ENCODE results near the gene RRP1B. TPM values are rescaled to one million over a fixed set of nuclear protein-coding genes. Genes with fewer than 3 reads are reported as not detected.

Gene RRP1B
- total and polyA plus RNA-seq, 2 of the 13 experiments (the other 11 are each of a cell fraction or from before 2014, with no cell fraction given): 16.3 to 46.2 TPM

DNA sequence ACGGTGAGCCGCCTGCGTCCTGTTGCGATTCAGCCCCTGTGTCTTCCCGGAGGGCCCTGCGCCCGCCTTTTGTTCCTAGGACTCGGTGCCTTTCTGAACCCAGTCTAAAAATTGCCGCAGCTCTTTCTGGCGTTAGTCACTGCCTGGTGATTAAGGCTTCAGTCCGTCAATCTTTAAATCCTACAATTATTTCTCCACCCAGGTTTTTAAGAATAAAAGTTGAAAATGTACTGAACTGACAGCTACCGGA is 43.4 kb downstream of the RRP1B start:
- FAIRE-seq (no peak), ATAC-seq (no peak), DNase-seq (ENCODE audit: low spot score) (no peak)
- Histone ChIP-seq H3K27me3 (ENCODE audit: control insufficient read depth in 1 of 2, insufficient read depth in 2 of 2, low read length in 2 of 2) (peaks cover 0 to 2% of the 10 kb centered on the region in 2 experiments; a peak in 2 of 5 replicates), H3K4me3 (replicated peaks in 1 of 3; ENCODE audit: insufficient read depth in 1 of 3, low read depth in 2 of 3, low read length in 3 of 3) (peak overlapping the region in 2 of 3 experiments; percentile 40 to 63; a peak in 3 of 6 replicates), H2AFZ (ENCODE audit: low read length) (no peak overlapping the region), H3K79me2 (ENCODE audit: insufficient read depth, low read length) (no peaks in the 10 kb centered on the region), H4K20me1 (ENCODE audit: insufficient read depth, low read length) (no peaks in the 10 kb centered on the region), H3K4me1 (ENCODE audit: insufficient read depth, low read length) (peaks cover 82% of the 10 kb centered on the region), H3K27ac (ENCODE audit: extremely low read length, insufficient read depth, low read length) (peak overlapping the region; percentile 66), H3K4me2 (ENCODE audit: low read depth, low read length) (peak overlapping the region; percentile 85), H3K36me3 (replicated peaks in 1 of 2; ENCODE audit: control insufficient read depth in 1 of 2, insufficient read depth in 2 of 2, low read length in 2 of 2) (no peaks in the 10 kb centered on the region), H3K9me3 (ENCODE audit: low read length) (no peaks in the 10 kb centered on the region), H3K9ac (ENCODE audit: insufficient read depth, low read depth, low read length) (peak overlapping the region; percentile 39)
- in situ Hi-C loops (cut with HindIII; ENCODE audit: extremely low pct_ligation_motif_present, low pct_unique_long_range_greater_than_20kb): no loop called here
- TF ChIP-seq, protein P1, sequence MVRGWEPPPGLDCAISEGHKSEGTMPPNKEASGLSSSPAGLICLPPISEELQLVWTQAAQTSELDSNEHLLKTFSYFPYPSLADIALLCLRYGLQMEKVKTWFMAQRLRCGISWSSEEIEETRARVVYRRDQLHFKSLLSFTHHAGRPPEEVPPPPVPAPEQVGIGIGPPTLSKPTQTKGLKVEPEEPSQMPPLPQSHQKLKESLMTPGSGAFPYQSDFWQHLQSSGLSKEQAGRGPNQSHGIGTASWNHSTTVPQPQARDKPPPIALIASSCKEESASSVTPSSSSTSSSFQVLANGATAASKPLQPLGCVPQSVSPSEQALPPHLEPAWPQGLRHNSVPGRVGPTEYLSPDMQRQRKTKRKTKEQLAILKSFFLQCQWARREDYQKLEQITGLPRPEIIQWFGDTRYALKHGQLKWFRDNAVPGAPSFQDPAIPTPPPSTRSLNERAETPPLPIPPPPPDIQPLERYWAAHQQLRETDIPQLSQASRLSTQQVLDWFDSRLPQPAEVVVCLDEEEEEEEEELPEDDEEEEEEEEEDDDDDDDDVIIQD (CRISPR knock-in tag; IDR thresholded peaks at IDR 0.05; ENCODE audit: low read depth): 0 out of 2 replicates have a peak, but pooled peaks have one; percentile 4
- TF ChIP-seq ZNF333 (CRISPR knock-in tag; IDR thresholded peaks at IDR 0.05; ENCODE audit: borderline replicate concordance): 0 out of 2 replicates have a peak, but pooled peaks have one; percentile 2
- no peak for TF ChIP-seq GABPB1 (CRISPR knock-in tag; IDR thresholded peaks at IDR 0.05)
- TF ChIP-seq MEF2D (CRISPR knock-in tag; IDR thresholded peaks at IDR 0.05): 0 out of 2 replicates have a peak, but pooled peaks have one; percentile 12
- TF ChIP-seq ZNF841 (CRISPR knock-in tag; IDR thresholded peaks at IDR 0.05; ENCODE audit: borderline replicate concordance): no peak
- TF ChIP-seq, protein P2, sequence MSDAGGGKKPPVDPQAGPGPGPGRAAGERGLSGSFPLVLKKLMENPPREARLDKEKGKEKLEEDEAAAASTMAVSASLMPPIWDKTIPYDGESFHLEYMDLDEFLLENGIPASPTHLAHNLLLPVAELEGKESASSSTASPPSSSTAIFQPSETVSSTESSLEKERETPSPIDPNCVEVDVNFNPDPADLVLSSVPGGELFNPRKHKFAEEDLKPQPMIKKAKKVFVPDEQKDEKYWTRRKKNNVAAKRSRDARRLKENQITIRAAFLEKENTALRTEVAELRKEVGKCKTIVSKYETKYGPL (CRISPR knock-in tag; IDR thresholded peaks at IDR 0.05): no peak
- TF ChIP-seq ZMYM3 (CRISPR knock-in tag; IDR thresholded peaks at IDR 0.05): no peak
- no peak for TF ChIP-seq ZNF749 (CRISPR knock-in tag; IDR thresholded peaks at IDR 0.05; ENCODE audit: borderline replicate concordance)
- 0 out of 2 replicates have a peak, but pooled peaks have one; percentile 11 for TF ChIP-seq ZNF605 (CRISPR knock-in tag; IDR thresholded peaks at IDR 0.05)
- no TSS peak for BruUV-seq (replicated peaks)
- CTCF ChIA-PET (ENCODE audit: low intra/inter-chr PET ratio, low total read pairs): no interaction called here
- WGBS (ENCODE audit: low lambda C conversion rate): 65% methylated on average over 11 of the region's 12 CpGs
- intact Hi-C loops (cut with micrococcal nuclease; ENCODE audit: unreplicated experiment): loop anchor here (10.0 kb wide), 1 partner anchor 72 kb away; the partner anchor contains the start of gene CSTB
- POLR2A ChIA-PET: interaction anchor here (2.2 kb wide), 1 partner anchor 26 kb away, joined by 11 read pairs; no protein-coding TSS in a partner anchor
